Psoas muscle (tissue), 8 donors: Measurements from ENCODE around the gene TM6SF1. TPM values are rescaled to one million over a fixed set of nuclear protein-coding genes. Genes with fewer than 3 reads are reported as not detected.

Source experiments
- ATAC-seq, 4 donors: fragments of 200-7000 bp; cut with Tn5 transposase; one replicate each; pipeline ENCODE4 v1.9.1; 2020; ENCODE audit warnings: moderate library complexity in 3 of 4, mild to moderate bottlenecking in 2 of 4
- DNase-seq, 2 donors: peaks; one replicate each; pipeline ENCODE4 v3.0.0-alpha.2; 2020
- H3K27ac ChIP-seq: fragments of 200-600 bp; one replicate; pipeline ENCODE4 v1.8.0; 2022
- H3K27me3 ChIP-seq, 3 donors: fragments of 200-600 bp in 1 of 3; one replicate each; pipeline versions ENCODE4 v1.6.1 to v1.8.0; 2013 to 2022; ENCODE audit warnings: low read length in 2 of 3, mild to moderate bottlenecking in 2 of 3, moderate library complexity in 1 of 3; ENCODE audit not compliant: insufficient read depth in 3 of 3
- H3K36me3 ChIP-seq, 2 donors: fragments of 200-600 bp in 1 of 2; one replicate each; pipeline versions ENCODE4 v1.6.1 to v1.8.0; 2013 to 2022; ENCODE audit warnings: low read depth in 1 of 2, mild to moderate bottlenecking in 1 of 2, moderate library complexity in 1 of 2; ENCODE audit not compliant: insufficient read depth in 1 of 2
- H3K4me1 ChIP-seq: fragments of 200-600 bp; one replicate; pipeline ENCODE4 v1.8.0; 2022
- H3K4me3 ChIP-seq: fragments of 200-600 bp; one replicate; pipeline ENCODE4 v1.8.0; 2022; ENCODE audit warnings: mild to moderate bottlenecking
- H3K9me3 ChIP-seq: fragments of 200-600 bp; one replicate; pipeline ENCODE4 v1.8.0; 2022
- WGBS, 3 donors: extraction: QIAGEN DNeasy Blood & Tissue Kit; methylation state at CpG; one replicate each; pipeline versions ENCODE4 v1.1.6 to v1.1.7; 2013; 5-methylcytosine and 5-hydroxymethylcytosine counted together
- intact Hi-C, 2 donors: fragments of 100-400 bp; cut with DNase I; formaldehyde crosslinking; loops; one replicate each; pipeline versions ENCODE4 v1.11.0 to v1.14.2; 2022
- polyA plus RNA-seq, 3 donors: library from polyadenylated mRNA; stranded (reverse); fragments of 200-250 nt; gene quantifications; one replicate each; pipeline ENCODE4 v1.2.3, GENCODE V29; 2013
- total RNA-seq, 4 donors: library from RNA; stranded (reverse); fragmentation: NEBNext Ultra II Directional in 2 of 4; extraction: Animal tissue kit (Norgen Biotek cat#: 25700) in 2 of 4; gene quantifications; one replicate each; pipeline versions ENCODE4 v1.2.1 to v1.2.4, GENCODE V29; 2021 to 2023
- TF ChIP-seq, protein P1 (sequence below): fragments of 200-600 bp; IDR thresholded peaks from one replicate; pipeline ENCODE4 v1.8.0; 2022; ENCODE audit warnings: antibody characterized with exemption
- donor health status: healthy with polysubstance abuse.
- donor health status: DM: no; HTN: no; CAD: no; lungs with moderate emphysema.
- donor health status: Bipolar disorder and iron deficiency.
- donor health status: healthy.
- donor health status: DM: yes; HTN: yes; CAD: no.
- donor health status: DM: no; HTN: no; CAD: no.
- donor health status: DM: no; HTN: no; CAD: no.
- donor health status: DM: yes; HTN: yes; CAD: no.

TM6SF1 gene
- total and polyA plus RNA-seq, 7 donors = 9.2 to 23.4 (median 13.8) TPM

DNA sequence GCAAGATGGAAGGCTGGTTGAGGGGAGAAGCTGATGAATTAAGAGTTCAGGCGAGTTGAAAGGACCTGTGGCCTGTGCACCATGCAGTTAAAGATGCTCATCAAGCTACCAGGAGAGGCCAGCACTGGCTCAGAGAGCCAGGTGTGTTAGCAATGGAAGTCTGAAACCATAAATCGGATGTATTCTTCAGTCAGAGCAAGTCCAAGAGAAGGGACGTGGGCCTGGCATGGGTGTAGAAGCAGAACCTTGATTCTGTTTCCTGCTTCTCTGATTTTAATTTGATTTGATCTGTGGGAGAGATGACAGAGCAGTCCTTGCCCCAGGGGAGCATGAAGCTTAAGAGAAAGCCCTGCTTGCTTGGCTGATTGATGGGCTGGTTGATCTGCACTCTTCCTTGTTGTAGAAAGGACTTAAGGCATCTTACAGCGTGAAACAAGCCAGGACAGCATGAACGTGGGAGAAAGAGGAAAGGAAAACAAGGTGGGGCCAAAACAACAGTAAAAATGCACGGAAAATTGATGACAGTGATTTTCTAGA, 10.9 kb downstream of the TM6SF1 start:
- TF ChIP-seq, protein P1, sequence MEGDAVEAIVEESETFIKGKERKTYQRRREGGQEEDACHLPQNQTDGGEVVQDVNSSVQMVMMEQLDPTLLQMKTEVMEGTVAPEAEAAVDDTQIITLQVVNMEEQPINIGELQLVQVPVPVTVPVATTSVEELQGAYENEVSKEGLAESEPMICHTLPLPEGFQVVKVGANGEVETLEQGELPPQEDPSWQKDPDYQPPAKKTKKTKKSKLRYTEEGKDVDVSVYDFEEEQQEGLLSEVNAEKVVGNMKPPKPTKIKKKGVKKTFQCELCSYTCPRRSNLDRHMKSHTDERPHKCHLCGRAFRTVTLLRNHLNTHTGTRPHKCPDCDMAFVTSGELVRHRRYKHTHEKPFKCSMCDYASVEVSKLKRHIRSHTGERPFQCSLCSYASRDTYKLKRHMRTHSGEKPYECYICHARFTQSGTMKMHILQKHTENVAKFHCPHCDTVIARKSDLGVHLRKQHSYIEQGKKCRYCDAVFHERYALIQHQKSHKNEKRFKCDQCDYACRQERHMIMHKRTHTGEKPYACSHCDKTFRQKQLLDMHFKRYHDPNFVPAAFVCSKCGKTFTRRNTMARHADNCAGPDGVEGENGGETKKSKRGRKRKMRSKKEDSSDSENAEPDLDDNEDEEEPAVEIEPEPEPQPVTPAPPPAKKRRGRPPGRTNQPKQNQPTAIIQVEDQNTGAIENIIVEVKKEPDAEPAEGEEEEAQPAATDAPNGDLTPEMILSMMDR = no peak
- no peak for ATAC-seq
- Histone ChIP-seq H3K9me3 (no peaks in the 10 kb centered on the region), H3K4me3 (no peak overlapping the region), H3K4me1 (no peaks in the 10 kb centered on the region), H3K27me3 (no peaks in the 10 kb centered on the region), H3K36me3 (peaks cover 3 to 76% of the 10 kb centered on the region in 2 donors), H3K27ac (no peak overlapping the region)
- DNase-seq = no peak
- WGBS, 3 donors = 78 to 82% (median 78%) methylated on average over 6 of the region's 6 CpGs
- intact Hi-C loops = no loop called here

DNA sequence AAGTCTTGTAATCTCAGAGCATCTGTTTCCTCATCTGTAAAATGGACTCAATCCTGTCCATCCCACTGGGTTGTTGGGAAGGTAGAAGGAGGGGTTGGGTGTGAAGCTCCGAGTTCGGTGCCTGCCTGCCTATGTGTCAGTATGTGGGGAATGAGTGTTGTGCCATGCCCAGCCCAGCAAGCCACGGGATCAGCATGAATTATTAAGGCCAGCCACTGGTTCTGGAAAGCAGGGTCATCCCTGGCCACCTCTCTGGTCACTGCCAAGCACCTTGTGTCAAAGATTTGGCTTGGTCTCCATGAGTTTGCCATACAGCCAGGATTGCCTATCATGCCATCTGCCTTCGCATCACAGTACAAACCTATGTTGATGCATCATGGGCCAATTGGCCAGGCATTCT, 11.5 kb downstream of the TM6SF1 start:
- Histone ChIP-seq H3K27me3 (no peaks in the 10 kb centered on the region), H3K4me1 (no peaks in the 10 kb centered on the region), H3K9me3 (no peaks in the 10 kb centered on the region), H3K27ac (no peak overlapping the region), H3K36me3 (peaks cover 3 to 75% of the 10 kb centered on the region in 2 donors), H3K4me3 (no peak overlapping the region)
- ATAC-seq = peak in 3 of 4 donors; percentile 23 to 65 (median 59)
- DNase-seq = no peak
- intact Hi-C loops = no loop called here
- 32 to 55% (median 37%) methylated on average over 4 of the region's 4 CpGs for WGBS, 3 donors
- TF ChIP-seq, protein P1 = no peak

DNA sequence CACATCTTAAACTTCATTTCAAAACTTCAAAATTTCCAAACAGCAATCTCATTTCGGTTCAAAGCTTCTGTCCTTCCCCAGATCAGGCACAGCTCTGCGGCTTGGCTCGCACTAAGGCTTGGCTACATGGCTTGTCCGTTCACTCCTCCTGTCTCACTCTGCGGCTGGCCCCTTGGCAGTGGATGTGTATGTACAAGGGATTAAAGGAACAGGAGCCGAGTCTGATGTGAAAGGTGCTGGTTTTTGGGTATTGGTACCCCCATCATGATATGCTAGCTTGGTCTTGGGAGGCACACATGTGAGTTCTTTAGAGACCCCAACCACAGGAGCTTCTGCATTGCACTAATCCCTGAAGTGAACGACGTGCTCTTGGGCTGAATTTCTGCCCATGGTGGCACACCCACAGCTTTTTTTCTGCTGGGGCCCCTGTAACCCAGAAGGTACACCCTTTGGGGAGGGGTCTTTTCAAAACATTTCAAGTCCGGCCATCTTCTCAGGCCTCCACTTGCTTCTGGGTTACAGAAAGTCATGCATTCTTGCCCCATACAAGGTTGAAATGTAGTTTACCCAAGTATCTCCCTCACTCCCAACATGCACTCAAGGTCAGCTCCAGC, 12.6 kb downstream of the TM6SF1 start:
- H3K36me3 ChIP-seq = peaks cover 3 to 73% of the 10 kb centered on the region in 2 donors
- no peaks in the 10 kb centered on the region for H3K9me3 ChIP-seq
- DNase-seq = no peak
- ATAC-seq = no peak
- 79 to 82% (median 80%) methylated on average over 9 of the region's 9 CpGs for WGBS, 3 donors
- intact Hi-C loops = no loop called here
- no peak overlapping the region for H3K4me3 ChIP-seq
- no peak overlapping the region for H3K27ac ChIP-seq
- TF ChIP-seq, protein P1 = no peak
- H3K4me1 ChIP-seq = no peaks in the 10 kb centered on the region
- no peaks in the 10 kb centered on the region for H3K27me3 ChIP-seq

DNA sequence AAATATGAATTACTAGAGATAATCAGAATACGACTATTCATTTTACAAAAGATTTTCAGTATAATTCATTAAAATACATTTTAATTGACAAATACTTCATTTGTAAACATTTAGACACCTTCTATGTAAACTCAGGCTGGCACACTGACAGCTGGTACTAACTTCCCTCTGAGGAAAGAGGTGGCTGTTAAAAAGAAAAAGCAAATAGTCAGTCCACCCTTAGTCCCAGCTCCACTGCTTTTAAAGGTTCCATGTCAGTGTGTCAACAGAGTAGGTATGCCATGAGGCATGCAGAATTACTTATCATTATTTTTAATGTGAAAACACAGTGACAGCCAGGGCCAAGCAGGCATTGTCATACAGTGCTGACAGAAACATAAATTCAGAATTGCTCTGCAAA, 16.1 kb downstream of the TM6SF1 start:
- no peak for ATAC-seq
- H3K36me3 ChIP-seq = peaks cover 3 to 70% of the 10 kb centered on the region in 2 donors

More for the DNA sequence above, 16.1 kb downstream of the TM6SF1 start:
- Histone ChIP-seq H3K9me3 (no peaks in the 10 kb centered on the region), H3K4me1 (no peaks in the 10 kb centered on the region), H3K4me3 (no peak overlapping the region), H3K27me3 (no peaks in the 10 kb centered on the region), H3K27ac (no peak overlapping the region)
- DNase-seq = no peak
- TF ChIP-seq, protein P1 = no peak
- intact Hi-C loops = no loop called here
- 94 to 96% (median 95%) methylated on average over 1 of the region's 1 CpG for WGBS, 3 donors
